IMR-90 (cell line): ENCODE measurements around the gene INPP5A.

Experiments
- CEBPB ChIP-seq: IDR thresholded peaks from 2 replicates; pipeline ENCODE4 v1.6.1; 2012; ENCODE audit warnings: low read depth, low read length, improper control_type of control experiment
- FOS ChIP-seq: fragments of 150-350 bp; IDR thresholded peaks from 2 replicates; pipeline ENCODE4 v1.6.1; 2016; ENCODE audit warnings: low read depth, low read length
- MAFK ChIP-seq: IDR thresholded peaks from 2 replicates; pipeline ENCODE4 v1.6.1; 2012; ENCODE audit warnings: low read depth, low read length, improper control_type of control experiment
- MAZ ChIP-seq: IDR thresholded peaks from 2 replicates; pipeline ENCODE4 v1.6.1; 2012; ENCODE audit warnings: low read depth, mild to moderate bottlenecking, low read length, improper control_type of control experiment, moderate library complexity, borderline replicate concordance
- POLR2A ChIP-seq: IDR thresholded peaks from 2 replicates; pipeline ENCODE4 v1.6.1; 2012; ENCODE audit warnings: mild to moderate bottlenecking, low read depth, low read length
- RAD21 ChIP-seq: IDR thresholded peaks from 2 replicates; pipeline ENCODE4 v1.6.1; 2012; ENCODE audit warnings: low read length, improper control_type of control experiment
- RFX5 ChIP-seq: IDR thresholded peaks from 2 replicates; pipeline ENCODE4 v1.8.0; 2012; ENCODE audit warnings: low read depth, mild to moderate bottlenecking, low read length, moderate library complexity
- SMC3 ChIP-seq: fragments of 150-350 bp; IDR thresholded peaks from 2 replicates; pipeline ENCODE4 v1.6.1; 2016; ENCODE audit warnings: low read depth, mild to moderate bottlenecking, antibody characterized with exemption, low read length, moderate library complexity
- TF ChIP-seq, protein P1 (sequence below): conservative IDR thresholded peaks from 2 replicates; pipeline ENCODE4 v1.5.1; 2012; ENCODE audit warnings: mild to moderate bottlenecking, low read depth, low read length, improper control_type of control experiment
- TF ChIP-seq, protein P2 (sequence below): fragments of 150-350 bp; IDR thresholded peaks from 2 replicates; pipeline ENCODE4 v1.6.1; 2017; ENCODE audit warnings: mild to moderate bottlenecking, antibody characterized with exemption, low read length, low read depth

DNA sequence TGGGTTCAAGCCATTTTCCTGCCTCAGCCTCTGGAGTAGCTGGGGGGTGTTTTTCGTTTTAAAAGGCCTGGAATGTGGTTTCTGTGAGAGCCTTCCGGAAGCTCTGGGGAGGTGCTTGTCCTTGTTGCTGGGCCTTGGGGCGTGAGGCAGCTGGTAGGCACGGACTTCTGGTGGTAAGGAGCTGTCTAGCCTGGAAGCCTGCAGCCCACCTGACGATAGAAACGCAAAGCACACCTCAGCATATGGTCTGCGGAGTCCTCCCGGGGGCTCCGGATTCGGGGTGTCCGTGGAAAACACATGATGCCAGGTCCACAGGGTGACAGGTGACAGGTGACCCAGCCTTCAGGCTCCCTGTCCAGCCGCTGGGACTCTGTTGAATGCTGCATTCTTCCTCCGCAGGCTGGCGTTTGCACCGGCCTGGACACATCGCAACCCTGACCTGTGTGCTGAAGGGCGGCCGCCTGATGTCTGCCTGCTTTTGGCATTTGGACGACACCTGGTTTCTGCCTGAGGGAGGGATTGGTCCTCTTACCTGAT, 37.3 kb downstream of the INPP5A start:
- TF ChIP-seq POLR2A (no peak), RFX5 (no peak), RAD21 (no peak), MAZ (no peak), MAFK (no peak), FOS (no peak), CEBPB (no peak), SMC3 (no peak)
- TF ChIP-seq, protein P1, sequence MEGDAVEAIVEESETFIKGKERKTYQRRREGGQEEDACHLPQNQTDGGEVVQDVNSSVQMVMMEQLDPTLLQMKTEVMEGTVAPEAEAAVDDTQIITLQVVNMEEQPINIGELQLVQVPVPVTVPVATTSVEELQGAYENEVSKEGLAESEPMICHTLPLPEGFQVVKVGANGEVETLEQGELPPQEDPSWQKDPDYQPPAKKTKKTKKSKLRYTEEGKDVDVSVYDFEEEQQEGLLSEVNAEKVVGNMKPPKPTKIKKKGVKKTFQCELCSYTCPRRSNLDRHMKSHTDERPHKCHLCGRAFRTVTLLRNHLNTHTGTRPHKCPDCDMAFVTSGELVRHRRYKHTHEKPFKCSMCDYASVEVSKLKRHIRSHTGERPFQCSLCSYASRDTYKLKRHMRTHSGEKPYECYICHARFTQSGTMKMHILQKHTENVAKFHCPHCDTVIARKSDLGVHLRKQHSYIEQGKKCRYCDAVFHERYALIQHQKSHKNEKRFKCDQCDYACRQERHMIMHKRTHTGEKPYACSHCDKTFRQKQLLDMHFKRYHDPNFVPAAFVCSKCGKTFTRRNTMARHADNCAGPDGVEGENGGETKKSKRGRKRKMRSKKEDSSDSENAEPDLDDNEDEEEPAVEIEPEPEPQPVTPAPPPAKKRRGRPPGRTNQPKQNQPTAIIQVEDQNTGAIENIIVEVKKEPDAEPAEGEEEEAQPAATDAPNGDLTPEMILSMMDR, result no peak
- TF ChIP-seq, protein P2, sequence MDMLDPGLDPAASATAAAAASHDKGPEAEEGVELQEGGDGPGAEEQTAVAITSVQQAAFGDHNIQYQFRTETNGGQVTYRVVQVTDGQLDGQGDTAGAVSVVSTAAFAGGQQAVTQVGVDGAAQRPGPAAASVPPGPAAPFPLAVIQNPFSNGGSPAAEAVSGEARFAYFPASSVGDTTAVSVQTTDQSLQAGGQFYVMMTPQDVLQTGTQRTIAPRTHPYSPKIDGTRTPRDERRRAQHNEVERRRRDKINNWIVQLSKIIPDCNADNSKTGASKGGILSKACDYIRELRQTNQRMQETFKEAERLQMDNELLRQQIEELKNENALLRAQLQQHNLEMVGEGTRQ, result no peak
